ENCODE results near the gene SDCCAG8. TPM values are rescaled to one million over a fixed set of nuclear protein-coding genes. Genes with fewer than 3 reads are reported as not detected.

The SDCCAG8 gene
- total RNA-seq, 1 donor from 2014 or later = 24.5 TPM

- Histone ChIP-seq H3K27me3 (ENCODE audit: insufficient read depth, low read length) (no peaks in the 10 kb centered on the region), H3K9me3 (ENCODE audit: insufficient read depth, low read depth, low read length) (no peaks in the 10 kb centered on the region), H3K4me1 (ENCODE audit: insufficient read depth, low read length) (no peaks in the 10 kb centered on the region), H3K79me2 (ENCODE audit: insufficient read depth, low read length) (no peaks in the 10 kb centered on the region), H3K4me3 (ENCODE audit: insufficient read depth, low read depth, low read length) (no peak overlapping the region), H4K20me1 (ENCODE audit: insufficient read depth, low read length) (no peaks in the 10 kb centered on the region), H3K27ac (ENCODE audit: low read depth, low read length) (no peak overlapping the region), H2AFZ (ENCODE audit: low read depth, low read length) (no peak overlapping the region), H3K9ac (ENCODE audit: low read length) (no peak overlapping the region), H3K4me2 (ENCODE audit: low read length) (no peak overlapping the region), H3K36me3 (ENCODE audit: insufficient read depth, low read length) (no peaks in the 10 kb centered on the region)
- FAIRE-seq (no peak), DNase-seq (ENCODE audit: low read depth) (no peak)
- no peak overlapping the region for H3K27ac Mint-ChIP-seq (ENCODE audit: unreplicated experiment)
- no peaks in the 10 kb centered on the region for H3K36me3 Mint-ChIP-seq (ENCODE audit: low read depth, unreplicated experiment)
- H3K9me3 Mint-ChIP-seq (ENCODE audit: unreplicated experiment) = no peaks in the 10 kb centered on the region
- H3K27me3 Mint-ChIP-seq (ENCODE audit: low read depth, unreplicated experiment) = no peaks in the 10 kb centered on the region
- no peak for TF ChIP-seq CTCF (IDR thresholded peaks at IDR 0.05; ENCODE audit: insufficient read depth, low read depth, low read length)
- no peak for TF ChIP-seq EZH2 (IDR thresholded peaks at IDR 0.05; ENCODE audit: insufficient read depth, low read length)
- H3K4me3 Mint-ChIP-seq (ENCODE audit: unreplicated experiment) = no peak overlapping the region
- H3K4me1 Mint-ChIP-seq (ENCODE audit: low read depth, unreplicated experiment) = no peaks in the 10 kb centered on the region
These were observed 111.5 kb downstream of the SDCCAG8 start for GRCh38 chr1:243367314-243367713.

- DNase-seq (ENCODE audit: low read depth) = no peak
- no peaks in the 10 kb centered on the region for H3K4me1 Mint-ChIP-seq (ENCODE audit: low read depth, unreplicated experiment)
- no peak overlapping the region for H3K4me3 Mint-ChIP-seq (ENCODE audit: unreplicated experiment)
- H3K27ac Mint-ChIP-seq (ENCODE audit: unreplicated experiment) = no peak overlapping the region
- Histone ChIP-seq H3K27ac (ENCODE audit: low read depth, low read length) (no peak overlapping the region), H3K27me3 (ENCODE audit: insufficient read depth, low read length) (no peaks in the 10 kb centered on the region), H2AFZ (ENCODE audit: low read depth, low read length) (no peak overlapping the region), H3K4me1 (ENCODE audit: insufficient read depth, low read length) (no peaks in the 10 kb centered on the region), H3K4me2 (ENCODE audit: low read length) (no peak overlapping the region), H3K9ac (ENCODE audit: low read length) (no peak overlapping the region), H3K9me3 (ENCODE audit: insufficient read depth, low read depth, low read length) (no peaks in the 10 kb centered on the region), H3K36me3 (ENCODE audit: insufficient read depth, low read length) (peaks cover 8% of the 10 kb centered on the region), H3K4me3 (ENCODE audit: insufficient read depth, low read depth, low read length) (no peak overlapping the region), H3K79me2 (ENCODE audit: insufficient read depth, low read length) (no peaks in the 10 kb centered on the region), H4K20me1 (ENCODE audit: insufficient read depth, low read length) (no peaks in the 10 kb centered on the region)
- H3K36me3 Mint-ChIP-seq (ENCODE audit: low read depth, unreplicated experiment) = peaks cover 3% of the 10 kb centered on the region
- TF ChIP-seq EZH2 (IDR thresholded peaks at IDR 0.05; ENCODE audit: insufficient read depth, low read length) = no peak
- TF ChIP-seq CTCF (IDR thresholded peaks at IDR 0.05; ENCODE audit: insufficient read depth, low read depth, low read length) = no peak
- peaks cover 3% of the 10 kb centered on the region for H3K9me3 Mint-ChIP-seq (ENCODE audit: unreplicated experiment)
- H3K27me3 Mint-ChIP-seq (ENCODE audit: low read depth, unreplicated experiment) = no peaks in the 10 kb centered on the region
- no peak for FAIRE-seq
These were observed 118.6 kb downstream of the SDCCAG8 start for GRCh38 chr1:243374412-243374811.

DNA sequence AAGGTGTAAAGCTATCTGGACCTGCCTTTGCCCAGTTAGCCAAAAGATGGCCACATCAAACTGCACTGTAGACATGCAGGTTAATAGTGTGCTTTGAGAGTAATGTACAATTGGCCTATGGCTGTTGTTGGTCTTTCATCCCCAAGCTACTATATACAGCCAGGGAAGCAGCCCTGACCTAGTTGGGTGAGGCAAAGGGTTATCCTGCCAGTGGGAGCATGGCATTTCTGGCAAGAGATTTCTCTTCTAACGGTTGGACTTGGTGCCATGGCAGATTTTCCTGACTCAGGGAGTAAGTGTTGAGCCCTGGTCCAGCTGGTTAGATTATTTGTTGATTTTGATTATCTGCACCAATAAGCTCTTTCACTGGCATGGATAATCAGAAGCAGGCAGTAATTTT, 119.8 kb downstream of the SDCCAG8 start:
- no peak overlapping the region for H3K4me3 Mint-ChIP-seq (ENCODE audit: unreplicated experiment)
- Histone ChIP-seq H3K4me3 (ENCODE audit: insufficient read depth, low read depth, low read length) (no peak overlapping the region), H2AFZ (ENCODE audit: low read depth, low read length) (no peak overlapping the region), H3K36me3 (ENCODE audit: insufficient read depth, low read length) (peaks cover 13% of the 10 kb centered on the region), H4K20me1 (ENCODE audit: insufficient read depth, low read length) (no peaks in the 10 kb centered on the region), H3K4me1 (ENCODE audit: insufficient read depth, low read length) (no peaks in the 10 kb centered on the region), H3K4me2 (ENCODE audit: low read length) (no peak overlapping the region), H3K9me3 (ENCODE audit: insufficient read depth, low read depth, low read length) (no peaks in the 10 kb centered on the region), H3K27me3 (ENCODE audit: insufficient read depth, low read length) (no peaks in the 10 kb centered on the region), H3K27ac (ENCODE audit: low read depth, low read length) (no peak overlapping the region), H3K79me2 (ENCODE audit: insufficient read depth, low read length) (no peaks in the 10 kb centered on the region), H3K9ac (ENCODE audit: low read length) (no peak overlapping the region)
- DNase-seq (ENCODE audit: low read depth) (no peak), FAIRE-seq (no peak)
- H3K36me3 Mint-ChIP-seq (ENCODE audit: low read depth, unreplicated experiment) = peaks cover 3% of the 10 kb centered on the region
- no peaks in the 10 kb centered on the region for H3K4me1 Mint-ChIP-seq (ENCODE audit: low read depth, unreplicated experiment)
- no peak for TF ChIP-seq CTCF (IDR thresholded peaks at IDR 0.05; ENCODE audit: insufficient read depth, low read depth, low read length)
- TF ChIP-seq EZH2 (IDR thresholded peaks at IDR 0.05; ENCODE audit: insufficient read depth, low read length) = no peak
- no peak overlapping the region for H3K27ac Mint-ChIP-seq (ENCODE audit: unreplicated experiment)
- H3K9me3 Mint-ChIP-seq (ENCODE audit: unreplicated experiment) = peaks cover 3% of the 10 kb centered on the region
- no peaks in the 10 kb centered on the region for H3K27me3 Mint-ChIP-seq (ENCODE audit: low read depth, unreplicated experiment)

All from astrocyte (in vitro differentiated cells and primary cell).